Gastrocnemius medialis (tissue), 4 donors: Measurements from ENCODE around the gene SLC37A1. TPM values are rescaled to one million over a fixed set of nuclear protein-coding genes. Genes with fewer than 3 reads are reported as not detected.

Experiments
- ATAC-seq, 2 donors: fragments of 150-250 bp; one replicate each; pipeline ENCODE4 v1.9.1; 2016
- DNase-seq, 2 donors: peaks; one replicate each; pipeline ENCODE4 v3.0.0-alpha.2; 2019
- H3K27ac ChIP-seq, 4 donors: fragments of 200-600 bp; sonication (generic); 1 replicate in 1 of 4; 2 replicates in 3 of 4; pipeline ENCODE4 v1.5.1; 2016 to 2018; ENCODE audit warnings: mild to moderate bottlenecking in 2 of 4, moderate library complexity in 1 of 4
- H3K27me3 ChIP-seq, 3 donors: fragments of 200-600 bp; sonication (generic) in 2 of 3; 1 replicate in 1 of 3; 2 replicates in 2 of 3; pipeline versions ENCODE4 v1.5.1 to v1.6.0; 2016 to 2019; ENCODE audit warnings: mild to moderate bottlenecking in 1 of 3, moderate library complexity in 1 of 3
- H3K36me3 ChIP-seq, 2 donors: fragments of 200-600 bp; sonication (generic) in 1 of 2; one replicate each; pipeline ENCODE4 v1.5.1; 2017 to 2018
- H3K4me1 ChIP-seq, 2 donors: fragments of 200-600 bp; sonication (generic) in 1 of 2; one replicate each; pipeline ENCODE4 v1.5.1; 2016 to 2017; ENCODE audit warnings: mild to moderate bottlenecking in 2 of 2
- H3K4me3 ChIP-seq, 4 donors: fragments of 200-600 bp; sonication (generic) in 3 of 4; 1 replicate in 1 of 4; 2 replicates in 3 of 4; pipeline ENCODE4 v1.5.1; 2016 to 2019; ENCODE audit warnings: mild to moderate bottlenecking in 2 of 4
- H3K9me3 ChIP-seq, 3 donors: fragments of 200-600 bp; sonication (generic) in 2 of 3; 1 replicate in 1 of 3; 2 replicates in 2 of 3; pipeline ENCODE4 v1.5.1; 2016 to 2019
- CTCF ChIP-seq, 5 experiments: fragments of 450-650 bp in 3 of 5; fragments of 200-600 bp in 2 of 5; sonication (generic) in 2 of 5; IDR thresholded peaks in 4 of 5; conservative IDR thresholded peaks in 1 of 5; 1 replicate in 4 of 5; 2 replicates in 1 of 5; pipeline ENCODE4 v1.5.1; 2016 to 2019; ENCODE audit warnings: antibody characterized with exemption in 5 of 5, mild to moderate bottlenecking in 3 of 5, moderate library complexity in 3 of 5
- POLR2A ChIP-seq, 2 donors: fragments of 450-650 bp; IDR thresholded peaks; one replicate each; pipeline ENCODE4 v1.6.1; 2017; ENCODE audit warnings: antibody characterized with exemption in 2 of 2, mild to moderate bottlenecking in 2 of 2, moderate library complexity in 2 of 2
- in situ Hi-C, 4 donors: fragments of 200-750 bp; cut with MboI; loops; one replicate each; pipeline versions ENCODE4 v1.15.0 to v1.8.0; 2017; ENCODE audit warnings: low sequenced_read_pairs in 4 of 4
- intact Hi-C: fragments of 100-400 bp; cut with DNase I; formaldehyde crosslinking; loops from one replicate; pipeline ENCODE4 v1.15.1; 2023; ENCODE audit warnings: low total_unique reads
- total RNA-seq, 4 donors: library from RNA; depleted of rRNA; stranded (reverse); fragments of >200 nt; gene quantifications; one replicate each; pipeline versions ENCODE4 v1.1.0 to v1.2.3, GENCODE V29; 2016

SLC37A1 gene
- total RNA-seq, 4 donors from 2014 or later: 8.3 to 16.1 (median 12.4) TPM

DNA sequence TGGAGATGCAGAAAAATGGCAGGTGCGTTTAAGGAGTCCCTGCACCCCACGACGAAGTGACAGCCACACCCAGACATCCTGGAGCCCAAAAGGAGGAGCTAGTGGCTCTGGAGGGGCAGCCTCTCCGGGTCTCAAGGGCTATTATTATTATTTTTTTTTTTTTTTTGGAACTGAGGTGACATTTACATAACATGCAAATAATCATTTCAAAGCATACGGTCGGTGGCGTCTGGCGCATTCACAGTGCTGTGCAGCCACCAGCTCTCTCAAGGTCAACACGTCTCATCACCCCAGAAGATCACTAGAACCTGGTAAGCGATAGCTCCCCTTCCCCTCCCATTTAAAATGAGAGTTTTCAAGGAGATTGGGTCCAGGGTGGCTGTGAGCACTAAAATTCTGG, 72.2 kb downstream of the SLC37A1 start:
- Histone ChIP-seq H3K9me3 (no peaks in the 10 kb centered on the region), H3K4me3 (no peak overlapping the region), H3K4me1 (no peaks in the 10 kb centered on the region), H3K27ac (no peak overlapping the region), H3K27me3 (no peaks in the 10 kb centered on the region), H3K36me3 (no peaks in the 10 kb centered on the region)
- TF ChIP-seq POLR2A (IDR thresholded peaks at IDR 0.05) (no peak), CTCF (IDR thresholded peaks at IDR 0.05 in 4 of 5, conservative IDR thresholded peaks at IDR 0.05 in 1 of 5) (no peak)
- intact Hi-C loops (no loop called here), in situ Hi-C loops (loop anchor here in 1 of 4 donors (25.0 kb wide), 1 partner anchor 226 kb away; no protein-coding TSS in a partner anchor)
- ATAC-seq (no peak), DNase-seq (no peak)

GRCh38 chr21:42586406-42586805, 72.8 kb downstream of the SLC37A1 start:
- ATAC-seq: no peak
- in situ Hi-C loops: loop anchor here in 1 of 4 donors (25.0 kb wide), 1 partner anchor 226 kb away; no protein-coding TSS in a partner anchor
- H3K27ac ChIP-seq: no peak overlapping the region
- intact Hi-C loops: no loop called here
- no peaks in the 10 kb centered on the region for H3K27me3 ChIP-seq
- no peak for TF ChIP-seq POLR2A (IDR thresholded peaks at IDR 0.05)
- no peak for TF ChIP-seq CTCF (IDR thresholded peaks at IDR 0.05 in 4 of 5, conservative IDR thresholded peaks at IDR 0.05 in 1 of 5)
- H3K36me3 ChIP-seq: no peaks in the 10 kb centered on the region
- H3K9me3 ChIP-seq: no peaks in the 10 kb centered on the region
- H3K4me1 ChIP-seq: no peaks in the 10 kb centered on the region
- DNase-seq: no peak
- H3K4me3 ChIP-seq: no peak overlapping the region

DNA sequence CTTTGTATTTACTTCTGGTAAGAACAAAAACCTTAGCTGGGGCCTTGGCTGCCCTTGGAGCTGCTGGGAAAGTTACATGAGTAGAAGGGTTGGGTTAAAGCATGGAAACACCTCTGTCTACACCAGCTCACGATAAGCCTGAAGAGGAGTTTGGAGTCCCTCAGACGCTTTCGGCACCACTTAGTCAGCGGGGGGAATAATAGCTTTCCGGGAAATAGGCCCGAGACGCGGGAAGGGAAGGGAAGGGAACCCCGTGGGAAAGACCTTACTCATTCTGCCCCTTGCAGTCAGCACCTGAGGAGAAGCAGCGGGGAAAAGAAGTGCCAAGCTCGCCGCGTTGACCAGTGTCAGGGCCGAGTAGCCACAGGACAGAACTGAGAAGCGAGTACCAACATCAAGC, 73.4 kb downstream of the SLC37A1 start:
- no peaks in the 10 kb centered on the region for H3K36me3 ChIP-seq

GRCh38 chr21:42590431-42591131, 76.9 kb downstream of the SLC37A1 start:
- intact Hi-C loops (no loop called here), in situ Hi-C loops (loop anchor here in 2 of 4 donors (5.0 to 25.0 kb wide), 2 partner anchors 222 to 227 kb away; no protein-coding TSS in a partner anchor)
- TF ChIP-seq POLR2A (IDR thresholded peaks at IDR 0.05) (no peak), CTCF (IDR thresholded peaks at IDR 0.05 in 4 of 5, conservative IDR thresholded peaks at IDR 0.05 in 1 of 5) (no peak)

More for the DNA sequence above, 73.4 kb downstream of the SLC37A1 start:
- H3K9me3 ChIP-seq: no peaks in the 10 kb centered on the region
- no peaks in the 10 kb centered on the region for H3K4me1 ChIP-seq
- no peak for TF ChIP-seq POLR2A (IDR thresholded peaks at IDR 0.05)
- no peak for TF ChIP-seq CTCF (IDR thresholded peaks at IDR 0.05 in 4 of 5, conservative IDR thresholded peaks at IDR 0.05 in 1 of 5)
- no peak overlapping the region for H3K4me3 ChIP-seq
- H3K27me3 ChIP-seq: no peaks in the 10 kb centered on the region
- no peak overlapping the region for H3K27ac ChIP-seq
- in situ Hi-C loops (loop anchor here in 1 of 4 donors (25.0 kb wide), 1 partner anchor 225 kb away; no protein-coding TSS in a partner anchor), intact Hi-C loops (no loop called here)
- DNase-seq (no peak), ATAC-seq (no peak)

More at GRCh38 chr21:42590431-42591131, 76.9 kb downstream of the SLC37A1 start:
- DNase-seq (no peak), ATAC-seq (no peak)
- Histone ChIP-seq H3K4me1 (no peaks in the 10 kb centered on the region), H3K27me3 (peaks cover 0 to 18% (median under 1%) of the 10 kb centered on the region in 3 donors), H3K4me3 (no peak overlapping the region), H3K9me3 (no peaks in the 10 kb centered on the region), H3K27ac (no peak overlapping the region), H3K36me3 (no peaks in the 10 kb centered on the region)
